ENCODE data around the gene PPIF. TPM values are rescaled to one million over a fixed set of nuclear protein-coding genes. Genes with fewer than 3 reads are reported as not detected.
"Not testable (repeated sequence)": the region's sequence is repeated elsewhere in the genome, so short reads cannot be mapped to it uniquely, and the experiment has no call there.

Gene PPIF
- total and polyA plus RNA-seq, 10 donors = 29.2 to 99.3 (median 67.5) TPM

DNA sequence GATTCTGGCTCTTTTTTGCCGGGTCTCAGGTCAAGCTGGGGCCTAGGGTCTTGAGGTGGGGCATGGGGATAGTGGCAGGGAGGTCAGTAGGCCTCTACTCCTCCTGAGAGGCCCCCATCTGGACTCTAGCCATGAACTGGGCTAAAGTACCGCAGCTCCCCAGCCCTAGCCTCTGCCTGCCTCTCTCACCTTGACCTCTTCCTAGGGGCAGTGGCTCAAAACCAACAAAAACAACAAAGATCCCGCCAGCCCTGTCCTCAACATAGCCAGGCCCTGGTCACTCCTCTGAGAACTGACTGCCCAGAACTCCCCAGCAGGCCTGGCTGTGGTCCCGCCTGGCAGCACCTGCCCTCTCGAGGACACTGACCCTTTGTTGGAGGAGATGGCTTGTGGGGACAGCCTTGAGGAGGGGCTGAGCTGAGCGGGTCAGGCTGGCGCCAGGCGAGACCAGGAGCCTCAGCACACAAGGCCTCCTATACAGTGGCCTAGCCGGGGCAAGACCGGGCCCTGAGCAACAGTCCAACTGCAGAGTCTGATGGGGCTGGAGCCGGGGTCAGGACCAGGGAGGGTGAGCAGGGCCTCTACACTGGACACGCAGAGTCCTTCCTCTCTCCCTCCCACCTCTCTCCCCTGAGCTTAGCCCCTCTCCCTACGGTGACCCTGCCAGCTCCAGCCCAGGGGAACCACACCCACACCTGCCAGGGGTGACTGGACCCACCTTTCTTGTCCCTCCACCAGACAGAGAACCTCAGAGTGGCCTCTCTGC is 11.6 kb upstream of the PPIF start:
- no peak for DNase-seq
- Histone ChIP-seq H3K4me1 (peaks cover 4 to 15% (median 8%) of the 10 kb centered on the region in 6 donors), H3K36me3 (no peaks in the 10 kb centered on the region), H3K4me3 (no peak overlapping the region), H3K27me3 (replicated peaks in 1 of 7) (no peaks in the 10 kb centered on the region), H3K27ac (no peak overlapping the region), H3K9me3 (no peaks in the 10 kb centered on the region)
- TF ChIP-seq POLR2AphosphoS5 (IDR thresholded peaks at IDR 0.05) (peak in 2 of 3 donors; percentile 21 to 22), POLR2A (IDR thresholded peaks at IDR 0.05) (no peak)
- 66 to 92% (median 80%) methylated on average over 10 to 13 of the region's 13 CpGs for WGBS, 5 donors
- intact Hi-C loops (cut with DNase I; ENCODE audit: low total_unique reads) = no loop called here

- intact Hi-C loops (cut with DNase I; ENCODE audit: low total_unique reads) = no loop called here
- 86 to 97% (median 92%) methylated on average over 3 of the region's 3 CpGs for WGBS, 5 donors
- no peak overlapping the region for H3K27ac ChIP-seq
- no peak for DNase-seq
- TF ChIP-seq POLR2AphosphoS5 (IDR thresholded peaks at IDR 0.05) (no peak), POLR2A (IDR thresholded peaks at IDR 0.05) (no peak)
- peaks cover 4 to 18% (median 8%) of the 10 kb centered on the region in 6 donors for H3K4me1 ChIP-seq
- no peaks in the 10 kb centered on the region for H3K27me3 ChIP-seq (replicated peaks in 1 of 7)
- no peaks in the 10 kb centered on the region for H3K9me3 ChIP-seq
- no peaks in the 10 kb centered on the region for H3K36me3 ChIP-seq
- no peak overlapping the region for H3K4me3 ChIP-seq
These were observed 11.0 kb upstream of the PPIF start for GRCh38 chr10:79336276-79336675.

GRCh38 chr10:79336739-79337138 is 10.5 kb upstream of the PPIF start:
- WGBS, 5 donors = 64 to 78% (median 71%) methylated on average over 7 of the region's 7 CpGs
- Histone ChIP-seq H3K27ac (no peak overlapping the region), H3K36me3 (no peaks in the 10 kb centered on the region), H3K27me3 (replicated peaks in 1 of 7) (no peaks in the 10 kb centered on the region), H3K4me3 (no peak overlapping the region), H3K4me1 (peaks cover under 1 to 18% (median 4%) of the 10 kb centered on the region in 6 donors), H3K9me3 (no peaks in the 10 kb centered on the region)
- intact Hi-C loops (cut with DNase I; ENCODE audit: low total_unique reads) = no loop called here
- DNase-seq = no peak
- TF ChIP-seq, protein P1, sequence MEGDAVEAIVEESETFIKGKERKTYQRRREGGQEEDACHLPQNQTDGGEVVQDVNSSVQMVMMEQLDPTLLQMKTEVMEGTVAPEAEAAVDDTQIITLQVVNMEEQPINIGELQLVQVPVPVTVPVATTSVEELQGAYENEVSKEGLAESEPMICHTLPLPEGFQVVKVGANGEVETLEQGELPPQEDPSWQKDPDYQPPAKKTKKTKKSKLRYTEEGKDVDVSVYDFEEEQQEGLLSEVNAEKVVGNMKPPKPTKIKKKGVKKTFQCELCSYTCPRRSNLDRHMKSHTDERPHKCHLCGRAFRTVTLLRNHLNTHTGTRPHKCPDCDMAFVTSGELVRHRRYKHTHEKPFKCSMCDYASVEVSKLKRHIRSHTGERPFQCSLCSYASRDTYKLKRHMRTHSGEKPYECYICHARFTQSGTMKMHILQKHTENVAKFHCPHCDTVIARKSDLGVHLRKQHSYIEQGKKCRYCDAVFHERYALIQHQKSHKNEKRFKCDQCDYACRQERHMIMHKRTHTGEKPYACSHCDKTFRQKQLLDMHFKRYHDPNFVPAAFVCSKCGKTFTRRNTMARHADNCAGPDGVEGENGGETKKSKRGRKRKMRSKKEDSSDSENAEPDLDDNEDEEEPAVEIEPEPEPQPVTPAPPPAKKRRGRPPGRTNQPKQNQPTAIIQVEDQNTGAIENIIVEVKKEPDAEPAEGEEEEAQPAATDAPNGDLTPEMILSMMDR (IDR thresholded peaks at IDR 0.05 in 8 of 11, conservative IDR thresholded peaks at IDR 0.05 in 3 of 11) = no peak
- TF ChIP-seq POLR2A (IDR thresholded peaks at IDR 0.05) (no peak), POLR2AphosphoS5 (IDR thresholded peaks at IDR 0.05) (no peak)

- H3K4me1 ChIP-seq = peaks cover 0 to 20% (median 0%) of the 10 kb centered on the region in 6 donors
- H3K36me3 ChIP-seq; H3K9me3 ChIP-seq; H3K4me3 ChIP-seq; H3K27ac ChIP-seq; H3K27me3 ChIP-seq (replicated peaks in 1 of 7); intact Hi-C loops (cut with DNase I; ENCODE audit: low total_unique reads); DNase-seq: not testable (repeated sequence)
- 94 to 100% (median 97%) methylated on average over 7 of the region's 11 CpGs for WGBS, 5 donors
These were observed 9.3 kb upstream of the PPIF start for GRCh38 chr10:79337783-79338469.

GRCh38 chr10:79339266-79339665 is 8.0 kb upstream of the PPIF start:
- DNase-seq = no peak

More at GRCh38 chr10:79339266-79339665, 8.0 kb upstream of the PPIF start:
- H3K27ac ChIP-seq = no peak overlapping the region
- H3K9me3 ChIP-seq = no peaks in the 10 kb centered on the region
- no peaks in the 10 kb centered on the region for H3K27me3 ChIP-seq (replicated peaks in 1 of 7)
- TF ChIP-seq, protein P1 (IDR thresholded peaks at IDR 0.05 in 8 of 11, conservative IDR thresholded peaks at IDR 0.05 in 3 of 11) = no peak
- TF ChIP-seq POLR2AphosphoS5 (IDR thresholded peaks at IDR 0.05) (no peak), POLR2A (IDR thresholded peaks at IDR 0.05) (no peak)
- H3K4me3 ChIP-seq = no peak overlapping the region
- intact Hi-C loops (cut with DNase I; ENCODE audit: low total_unique reads) = no loop called here
- 91 to 100% (median 96%) methylated on average over 3 of the region's 3 CpGs for WGBS, 5 donors
- no peaks in the 10 kb centered on the region for H3K36me3 ChIP-seq
- peaks cover 0 to 20% (median 0%) of the 10 kb centered on the region in 6 donors for H3K4me1 ChIP-seq
